IMR-90 (cell line): Measurements from ENCODE around the gene CNNM3. TPM values are rescaled to one million over a fixed set of nuclear protein-coding genes. Genes with fewer than 3 reads are reported as not detected.

Experiments used
- ATAC-seq: fragments of 200-7000 bp; cut with Tn5 transposase; 2 replicates; pipeline ENCODE4 v1.9.1; 2020; ENCODE audit warnings: low read depth, mild to moderate bottlenecking, moderate library complexity
- BruUV-seq: library from RNA; stranded (reverse); fragments of 400-500 nt; replicated peaks from 2 replicates; lab custom pipeline; 2021; lab: Mats Ljungman, UMichigan
- CTCF ChIA-PET: fragments of 300-600 bp; formaldehyde crosslinking; extraction: SDS; loops from one replicate; lab custom pipeline; 2021; ENCODE audit warnings: antibody characterized with exemption; lab: Yijun Ruan, JAX
- POLR2A ChIA-PET: fragments of 300-600 bp; sonication (Branson Sonifier 250); formaldehyde crosslinking; loops from one replicate; lab custom pipeline; 2022; ENCODE audit warnings: antibody characterized with exemption; ENCODE audit not compliant: unreplicated experiment; lab: Charles Lee
- DNase-seq: peaks from one replicate; pipeline ENCODE4 v3.0.0; 2013
- H2AFZ ChIP-seq: replicated peaks from 2 replicates; pipeline ENCODE3; 2013; ENCODE audit warnings: low read length, mild to moderate bottlenecking; ENCODE audit not compliant: poor library complexity
- H2AK5ac ChIP-seq: 2 replicates; pipeline ENCODE4 v1.6.1; 2013; ENCODE audit warnings: low read depth, low read length, inconsistent platforms
- H2AK9ac ChIP-seq: replicated peaks from 2 replicates; pipeline ENCODE3; 2013; ENCODE audit warnings: mild to moderate bottlenecking, low read depth, low read length, moderate library complexity; ENCODE audit not compliant: poor library complexity
- H2BK120ac ChIP-seq: 2 replicates; pipeline ENCODE4 v1.6.1; 2013; ENCODE audit warnings: low read depth, low read length, inconsistent platforms
- H2BK15ac ChIP-seq: 3 replicates; pipeline ENCODE4 v1.6.1; 2013; ENCODE audit warnings: low read depth, low read length, inconsistent platforms
- H2BK20ac ChIP-seq: 2 replicates; pipeline ENCODE4 v1.6.1; 2013; ENCODE audit warnings: low read depth, mild to moderate bottlenecking, inconsistent platforms, low read length, moderate library complexity
- H2BK5ac ChIP-seq: 2 replicates; pipeline ENCODE4 v1.6.1; 2013; ENCODE audit warnings: mild to moderate bottlenecking, low read depth, low read length, inconsistent platforms; ENCODE audit not compliant: poor library complexity, severe bottlenecking
- H3K14ac ChIP-seq: replicated peaks from 2 replicates; pipeline ENCODE4 v1.6.1; 2013; ENCODE audit warnings: low read depth, low read length, inconsistent platforms
- H3K18ac ChIP-seq: 2 replicates; pipeline ENCODE4 v1.6.1; 2013; ENCODE audit warnings: low read depth, low read length, control low read depth
- H3K23ac ChIP-seq: 2 replicates; pipeline ENCODE4 v1.6.1; 2013; ENCODE audit warnings: low read depth, low read length, inconsistent platforms
- H3K27ac ChIP-seq: 2 replicates; pipeline ENCODE4 v1.5.1; 2013; ENCODE audit warnings: mild to moderate bottlenecking, control low read depth, low read length; ENCODE audit not compliant: insufficient read depth
- H3K27me3 ChIP-seq: 2 replicates; pipeline ENCODE4 v1.6.1; 2013; ENCODE audit warnings: low read length; ENCODE audit not compliant: control insufficient read depth, insufficient read depth
- H3K36me3 ChIP-seq: 2 replicates; pipeline ENCODE4 v1.6.1; 2013; ENCODE audit warnings: low read length, mixed read lengths; ENCODE audit not compliant: control insufficient read depth, insufficient read depth
- H3K4ac ChIP-seq: 2 replicates; pipeline ENCODE4 v1.6.1; 2013; ENCODE audit warnings: low read depth, low read length, inconsistent platforms
- H3K4me1 ChIP-seq: 2 replicates; pipeline ENCODE4 v1.6.1; 2013; ENCODE audit warnings: low read length, mixed read lengths; ENCODE audit not compliant: control insufficient read depth, insufficient read depth
- H3K4me2 ChIP-seq: 2 replicates; pipeline ENCODE4 v1.6.1; 2013; ENCODE audit warnings: low read depth, mild to moderate bottlenecking, control low read depth, low read length, moderate library complexity
- H3K4me3 ChIP-seq: 2 replicates; pipeline ENCODE4 v1.5.1; 2013; ENCODE audit warnings: low read depth, mild to moderate bottlenecking, control low read depth, low read length, moderate library complexity; ENCODE audit not compliant: insufficient read depth
- H3K56ac ChIP-seq: 2 replicates; pipeline ENCODE4 v1.6.1; 2013; ENCODE audit warnings: low read length, inconsistent platforms; ENCODE audit not compliant: insufficient read depth; ENCODE audit errors: extremely low read depth
- H3K79me1 ChIP-seq, 2 experiments: 2 replicates each; pipeline ENCODE4 v1.6.1; 2013; ENCODE audit warnings: low read length in 2 of 2, inconsistent platforms in 1 of 2, low read depth in 1 of 2
- H3K9ac ChIP-seq: 2 replicates; pipeline ENCODE4 v1.6.1; 2013; ENCODE audit warnings: low read depth, low read length, control low read depth
- H3K9me1 ChIP-seq: 2 replicates; pipeline ENCODE4 v1.6.1; 2013; ENCODE audit warnings: low read length, inconsistent platforms; ENCODE audit not compliant: insufficient read depth
- H3K9me3 ChIP-seq: 2 replicates; pipeline ENCODE4 v1.6.1; 2013; ENCODE audit warnings: low read length; ENCODE audit not compliant: control insufficient read depth, insufficient read depth
- H4K20me1 ChIP-seq: 2 replicates; pipeline ENCODE4 v1.6.1; 2013; ENCODE audit warnings: low read length, inconsistent platforms; ENCODE audit not compliant: insufficient read depth
- H4K5ac ChIP-seq: 2 replicates; pipeline ENCODE4 v1.6.1; 2013; ENCODE audit warnings: mild to moderate bottlenecking, low read depth, low read length, control low read depth
- H4K8ac ChIP-seq, 2 experiments: 2 replicates each; pipeline ENCODE4 v1.6.1; 2013; ENCODE audit warnings: low read depth in 2 of 2, low read length in 2 of 2, control low read depth in 1 of 2, inconsistent platforms in 1 of 2
- H4K91ac ChIP-seq: 2 replicates; pipeline ENCODE4 v1.6.1; 2013; ENCODE audit warnings: low read depth, low read length, inconsistent platforms; ENCODE audit not compliant: insufficient read depth
- BHLHE40 ChIP-seq: fragments of 150-350 bp; IDR thresholded peaks from 2 replicates; pipeline ENCODE4 v1.6.1; 2016; ENCODE audit warnings: mild to moderate bottlenecking, low read depth, low read length
- CEBPB ChIP-seq: IDR thresholded peaks from 2 replicates; pipeline ENCODE4 v1.6.1; 2012; ENCODE audit warnings: low read depth, low read length, improper control_type of control experiment
- CHD1 ChIP-seq: IDR thresholded peaks from 2 replicates; pipeline ENCODE4 v1.6.1; 2012; ENCODE audit warnings: low read depth, low read length, improper control_type of control experiment
- FOS ChIP-seq: fragments of 150-350 bp; IDR thresholded peaks from 2 replicates; pipeline ENCODE4 v1.6.1; 2016; ENCODE audit warnings: low read depth, low read length
- MAFK ChIP-seq: IDR thresholded peaks from 2 replicates; pipeline ENCODE4 v1.6.1; 2012; ENCODE audit warnings: low read depth, low read length, improper control_type of control experiment
- MAZ ChIP-seq: IDR thresholded peaks from 2 replicates; pipeline ENCODE4 v1.6.1; 2012; ENCODE audit warnings: low read depth, mild to moderate bottlenecking, low read length, improper control_type of control experiment, moderate library complexity, borderline replicate concordance
- MXI1 ChIP-seq: IDR thresholded peaks from 2 replicates; pipeline ENCODE4 v1.6.1; 2012; ENCODE audit warnings: low read depth, mild to moderate bottlenecking, low read length, moderate library complexity, borderline replicate concordance
- NFE2L2 ChIP-seq: fragments of 150-350 bp; IDR thresholded peaks from 2 replicates; pipeline ENCODE4 v1.6.1; 2016; ENCODE audit warnings: low read depth, mild to moderate bottlenecking, low read length
- POLR2A ChIP-seq: IDR thresholded peaks from 2 replicates; pipeline ENCODE4 v1.6.1; 2012; ENCODE audit warnings: mild to moderate bottlenecking, low read depth, low read length
- RAD21 ChIP-seq: IDR thresholded peaks from 2 replicates; pipeline ENCODE4 v1.6.1; 2012; ENCODE audit warnings: low read length, improper control_type of control experiment
- RCOR1 ChIP-seq: IDR thresholded peaks from 2 replicates; pipeline ENCODE4 v1.6.1; 2012; ENCODE audit warnings: mild to moderate bottlenecking, low read length, improper control_type of control experiment; ENCODE audit not compliant: insufficient replicate concordance
- RFX5 ChIP-seq: IDR thresholded peaks from 2 replicates; pipeline ENCODE4 v1.8.0; 2012; ENCODE audit warnings: low read depth, mild to moderate bottlenecking, low read length, moderate library complexity
- SMC3 ChIP-seq: fragments of 150-350 bp; IDR thresholded peaks from 2 replicates; pipeline ENCODE4 v1.6.1; 2016; ENCODE audit warnings: low read depth, mild to moderate bottlenecking, antibody characterized with exemption, low read length, moderate library complexity
- WGBS, 2 experiments: methylation state at CpG; one replicate each; pipeline versions ENCODE4 v1.1.5 to v1.1.7; 2013; ENCODE audit warnings: missing lambda C conversion rate in 2 of 2; ENCODE audit not compliant: insufficient read length in 1 of 2; ENCODE audit errors: extremely low coverage in 2 of 2; 5-methylcytosine and 5-hydroxymethylcytosine counted together
- dilution Hi-C: fragments of 300-500 bp; cut with HindIII; formaldehyde crosslinking; loops from one replicate; pipeline ENCODE4 v1.14.3; 2018; ENCODE audit warnings: low sequenced_read_pairs; ENCODE audit not compliant: unreplicated experiment
- in situ Hi-C: fragments of 300-500 bp; cut with MboI; formaldehyde crosslinking; loops from 3 replicates; pipeline ENCODE4 v1.14.3; 2019; ENCODE audit warnings: low sequenced_read_pairs, inconsistent platforms, mixed read lengths
- intact Hi-C: fragments of 100-400 bp; cut with micrococcal nuclease; formaldehyde crosslinking; loops from 2 replicates; pipeline ENCODE4 v1.10.0; 2022
- polyA plus RNA-seq, 3 experiments: library from polyadenylated mRNA; depleted of rRNA; stranded (reverse); fragments of >200 nt; gene quantifications; 2 replicates each; pipeline ENCODE4 v1.2.3, GENCODE V29; 2012; ENCODE audit warnings: low replicate concordance in 1 of 3
- total RNA-seq: library from RNA; depleted of rRNA; stranded (reverse); fragments of >200 nt; gene quantifications from 2 replicates; pipeline ENCODE4 v1.2.3, GENCODE V29; 2012
- TF ChIP-seq, protein P1 (sequence below): fragments of 150-350 bp; IDR thresholded peaks from 2 replicates; pipeline ENCODE4 v1.6.1; 2017; ENCODE audit warnings: mild to moderate bottlenecking, antibody characterized with exemption, low read length, low read depth
- TF ChIP-seq, protein P2 (sequence below): fragments of 150-350 bp; IDR thresholded peaks from 2 replicates; pipeline ENCODE4 v1.6.1; 2016; ENCODE audit warnings: low read depth, mild to moderate bottlenecking, low read length, moderate library complexity, borderline replicate concordance
- TF ChIP-seq, protein P3 (sequence below): conservative IDR thresholded peaks from 2 replicates; pipeline ENCODE4 v1.5.1; 2012; ENCODE audit warnings: mild to moderate bottlenecking, low read depth, low read length, improper control_type of control experiment

Gene CNNM3
- total and polyA plus RNA-seq, 2 of the 4 experiments (the other 2 are of a cell fraction), result 2.3 to 6.1 TPM

DNA sequence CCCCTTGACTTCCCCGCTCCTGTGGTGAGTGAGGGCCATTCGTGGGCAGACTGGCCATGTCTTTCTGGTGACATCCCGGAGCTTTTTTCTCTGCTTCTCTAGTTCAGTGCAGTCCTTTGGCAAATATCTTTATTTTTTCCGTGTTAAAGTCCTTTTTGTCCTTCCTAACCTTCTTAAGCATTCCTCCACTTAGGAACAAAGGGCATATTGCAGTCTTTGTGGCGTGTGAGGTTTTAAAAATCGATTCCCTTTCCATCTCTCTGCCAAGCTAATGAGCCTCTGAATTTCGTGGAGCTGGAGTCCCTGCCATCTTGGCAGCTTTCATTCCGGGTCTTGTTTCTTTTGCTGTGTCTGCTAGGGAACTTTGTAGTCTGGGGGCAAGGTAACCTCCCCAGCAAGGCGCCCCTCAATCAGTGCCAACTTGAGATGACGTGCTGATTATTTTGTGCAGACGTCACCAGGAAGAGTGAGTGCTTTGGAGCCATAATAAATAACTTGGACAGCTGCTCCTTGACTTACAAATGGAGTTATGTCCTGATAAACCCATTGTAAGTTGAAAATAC lies 5.1 kb downstream of the CNNM3 start:
- H3K9me1 ChIP-seq, result peaks cover 18% of the 10 kb centered on the region
- no peak overlapping the region for H3K14ac ChIP-seq
- H4K5ac ChIP-seq, result no peak overlapping the region
- H2AK9ac ChIP-seq, result no peak overlapping the region
- H4K91ac ChIP-seq, result no peak overlapping the region
- H3K4me1 ChIP-seq, result peaks cover 12% of the 10 kb centered on the region
- ChIA-PET POLR2A (no interaction called here), CTCF (interaction anchor here (0.8 kb wide), 1 partner anchor 28 kb away, joined by 4 read pairs; no protein-coding TSS in a partner anchor)
- H2BK120ac ChIP-seq, result no peak overlapping the region
- H3K4me3 ChIP-seq, result no peak overlapping the region
- intact Hi-C loops, result no loop called here
- dilution Hi-C loops, result no loop called here
- H3K23ac ChIP-seq, result no peak overlapping the region
- H4K8ac ChIP-seq, result no peak overlapping the region
- no TSS peak for BruUV-seq
- no CpG with 5 or more reads among the region's 11 CpGs for WGBS, 2 experiments
- no peak overlapping the region for H3K18ac ChIP-seq
- no peak overlapping the region for H3K4ac ChIP-seq
- no peak overlapping the region for H3K4me2 ChIP-seq
- no peak overlapping the region for H3K9ac ChIP-seq
- H3K27ac ChIP-seq, result no peak overlapping the region
- H2BK5ac ChIP-seq, result no peak overlapping the region
- peaks cover 23 to 65% of the 10 kb centered on the region in 2 experiments for H3K79me1 ChIP-seq
- H2AFZ ChIP-seq, result no peak overlapping the region
- H4K20me1 ChIP-seq, result peaks cover 60% of the 10 kb centered on the region
- H3K36me3 ChIP-seq, result peaks cover 7% of the 10 kb centered on the region; the same call in 1 of the 2 replicates
- H3K27me3 ChIP-seq, result no peaks in the 10 kb centered on the region
- TF ChIP-seq FOS (no peak), MAZ (no peak), POLR2A (no peak), CEBPB (no peak), MXI1 (no peak), SMC3 (no peak), RAD21 (no peak), RCOR1 (no peak), NFE2L2 (no peak), MAFK (no peak), BHLHE40 (no peak), CHD1 (no peak), RFX5 (no peak)
- TF ChIP-seq, protein P1, sequence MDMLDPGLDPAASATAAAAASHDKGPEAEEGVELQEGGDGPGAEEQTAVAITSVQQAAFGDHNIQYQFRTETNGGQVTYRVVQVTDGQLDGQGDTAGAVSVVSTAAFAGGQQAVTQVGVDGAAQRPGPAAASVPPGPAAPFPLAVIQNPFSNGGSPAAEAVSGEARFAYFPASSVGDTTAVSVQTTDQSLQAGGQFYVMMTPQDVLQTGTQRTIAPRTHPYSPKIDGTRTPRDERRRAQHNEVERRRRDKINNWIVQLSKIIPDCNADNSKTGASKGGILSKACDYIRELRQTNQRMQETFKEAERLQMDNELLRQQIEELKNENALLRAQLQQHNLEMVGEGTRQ, result no peak
- TF ChIP-seq, protein P2, sequence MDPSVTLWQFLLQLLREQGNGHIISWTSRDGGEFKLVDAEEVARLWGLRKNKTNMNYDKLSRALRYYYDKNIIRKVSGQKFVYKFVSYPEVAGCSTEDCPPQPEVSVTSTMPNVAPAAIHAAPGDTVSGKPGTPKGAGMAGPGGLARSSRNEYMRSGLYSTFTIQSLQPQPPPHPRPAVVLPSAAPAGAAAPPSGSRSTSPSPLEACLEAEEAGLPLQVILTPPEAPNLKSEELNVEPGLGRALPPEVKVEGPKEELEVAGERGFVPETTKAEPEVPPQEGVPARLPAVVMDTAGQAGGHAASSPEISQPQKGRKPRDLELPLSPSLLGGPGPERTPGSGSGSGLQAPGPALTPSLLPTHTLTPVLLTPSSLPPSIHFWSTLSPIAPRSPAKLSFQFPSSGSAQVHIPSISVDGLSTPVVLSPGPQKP, result no peak
- TF ChIP-seq, protein P3, sequence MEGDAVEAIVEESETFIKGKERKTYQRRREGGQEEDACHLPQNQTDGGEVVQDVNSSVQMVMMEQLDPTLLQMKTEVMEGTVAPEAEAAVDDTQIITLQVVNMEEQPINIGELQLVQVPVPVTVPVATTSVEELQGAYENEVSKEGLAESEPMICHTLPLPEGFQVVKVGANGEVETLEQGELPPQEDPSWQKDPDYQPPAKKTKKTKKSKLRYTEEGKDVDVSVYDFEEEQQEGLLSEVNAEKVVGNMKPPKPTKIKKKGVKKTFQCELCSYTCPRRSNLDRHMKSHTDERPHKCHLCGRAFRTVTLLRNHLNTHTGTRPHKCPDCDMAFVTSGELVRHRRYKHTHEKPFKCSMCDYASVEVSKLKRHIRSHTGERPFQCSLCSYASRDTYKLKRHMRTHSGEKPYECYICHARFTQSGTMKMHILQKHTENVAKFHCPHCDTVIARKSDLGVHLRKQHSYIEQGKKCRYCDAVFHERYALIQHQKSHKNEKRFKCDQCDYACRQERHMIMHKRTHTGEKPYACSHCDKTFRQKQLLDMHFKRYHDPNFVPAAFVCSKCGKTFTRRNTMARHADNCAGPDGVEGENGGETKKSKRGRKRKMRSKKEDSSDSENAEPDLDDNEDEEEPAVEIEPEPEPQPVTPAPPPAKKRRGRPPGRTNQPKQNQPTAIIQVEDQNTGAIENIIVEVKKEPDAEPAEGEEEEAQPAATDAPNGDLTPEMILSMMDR, result no peak
- H3K9me3 ChIP-seq, result no peaks in the 10 kb centered on the region
- H2AK5ac ChIP-seq, result no peak overlapping the region
- no peak overlapping the region for H3K56ac ChIP-seq
- no peak overlapping the region for H2BK20ac ChIP-seq
- in situ Hi-C loops, result no loop called here
- DNase-seq (no peak), ATAC-seq (no peak)
- H2BK15ac ChIP-seq, result no peak overlapping the region
